Measurements from ENCODE around the gene DNLZ. TPM values are rescaled to one million over a fixed set of nuclear protein-coding genes. Genes with fewer than 3 reads are reported as not detected.
A peak's percentile ranks its signal among the peaks of the same experiment; 100 is the strongest.

The DNLZ gene
- total RNA-seq, 1 experiment from 2014 or later = 26.5 TPM

- H3K4me1 ChIP-seq (ENCODE audit: control insufficient read depth, insufficient read depth, low read length) = peaks cover 9% of the 10 kb centered on the region; the same call in 1 of the 2 replicates
- TF ChIP-seq REST (IDR thresholded peaks at IDR 0.05; ENCODE audit: insufficient read depth in 1 of 2, low read depth in 2 of 2, low read length in 1 of 2) = 0 out of 4 replicates have a peak, but pooled peaks of 1 of the 2 experiments have one; percentile 30
- TF ChIP-seq, protein P1, sequence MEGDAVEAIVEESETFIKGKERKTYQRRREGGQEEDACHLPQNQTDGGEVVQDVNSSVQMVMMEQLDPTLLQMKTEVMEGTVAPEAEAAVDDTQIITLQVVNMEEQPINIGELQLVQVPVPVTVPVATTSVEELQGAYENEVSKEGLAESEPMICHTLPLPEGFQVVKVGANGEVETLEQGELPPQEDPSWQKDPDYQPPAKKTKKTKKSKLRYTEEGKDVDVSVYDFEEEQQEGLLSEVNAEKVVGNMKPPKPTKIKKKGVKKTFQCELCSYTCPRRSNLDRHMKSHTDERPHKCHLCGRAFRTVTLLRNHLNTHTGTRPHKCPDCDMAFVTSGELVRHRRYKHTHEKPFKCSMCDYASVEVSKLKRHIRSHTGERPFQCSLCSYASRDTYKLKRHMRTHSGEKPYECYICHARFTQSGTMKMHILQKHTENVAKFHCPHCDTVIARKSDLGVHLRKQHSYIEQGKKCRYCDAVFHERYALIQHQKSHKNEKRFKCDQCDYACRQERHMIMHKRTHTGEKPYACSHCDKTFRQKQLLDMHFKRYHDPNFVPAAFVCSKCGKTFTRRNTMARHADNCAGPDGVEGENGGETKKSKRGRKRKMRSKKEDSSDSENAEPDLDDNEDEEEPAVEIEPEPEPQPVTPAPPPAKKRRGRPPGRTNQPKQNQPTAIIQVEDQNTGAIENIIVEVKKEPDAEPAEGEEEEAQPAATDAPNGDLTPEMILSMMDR (IDR thresholded peaks at IDR 0.05) = peak; percentile 95
- TF ChIP-seq SIN3A (IDR thresholded peaks at IDR 0.05; ENCODE audit: borderline replicate concordance, insufficient read depth, low read depth, low read length) = peak; percentile 65; the same call in 1 of the 2 replicates
- TF ChIP-seq TCF7L2 (IDR thresholded peaks at IDR 0.05; ENCODE audit: low read depth, low read length) = peak; percentile 97
- TF ChIP-seq POLR2AphosphoS5 (IDR thresholded peaks at IDR 0.05; ENCODE audit: low read depth, low read length) = peak; percentile 65
- no TSS peak for BruUV-seq (replicated peaks)
- peak within 1 kb of the TSS; percentile 76 to 79 for H3K4me3 ChIP-seq (ENCODE audit: low read depth in 2 of 2, low read length in 2 of 2)
- H3K27me3 ChIP-seq (ENCODE audit: control insufficient read depth, insufficient read depth, low read length) = no peaks in the 10 kb centered on the region
- intact Hi-C loops (cut with micrococcal nuclease; ENCODE audit: unreplicated experiment) (no loop called here), in situ Hi-C loops (cut with HindIII; ENCODE audit: low pct_unique_long_range_greater_than_20kb, low sequenced_read_pairs) (no loop called here)
- ChIA-PET CTCF (interaction anchor here (0.6 to 0.7 kb wide), 2 partner anchors 55 to 61 kb away, joined by 3 read pairs; no protein-coding TSS in a partner anchor), POLR2A (no interaction called here)
- peaks cover 2% of the 10 kb centered on the region for H3K36me3 ChIP-seq (ENCODE audit: control insufficient read depth, insufficient read depth, low read length)
- peak; percentile 17 for DNase-seq (ENCODE audit: low read depth, low spot score)
- H3K9me3 ChIP-seq (ENCODE audit: control insufficient read depth, insufficient read depth, low read depth, low read length) = no peaks in the 10 kb centered on the region
- H3K27ac ChIP-seq (ENCODE audit: low read length) = peak within 1 kb of the TSS; percentile 74
- peak; percentile 92 for ATAC-seq
Observed at GRCh38 chr9:136400038-136400834, 36.7 kb upstream of the DNLZ start, which contains the start of gene SNAPC4. Gene SNAPC4 (minus strand): TSS chr9:136400170. CDS start chr9:136398428, 1,742 bp downstream.

GRCh38 chr9:136399176-136400037, 35.9 kb upstream of the DNLZ start:
- Histone ChIP-seq H3K4me3 (ENCODE audit: low read depth in 2 of 2, low read length in 2 of 2) (peak overlapping the region; percentile 76 to 79), H3K27ac (ENCODE audit: low read length) (peak overlapping the region; percentile 74), H3K27me3 (ENCODE audit: control insufficient read depth, insufficient read depth, low read length) (no peaks in the 10 kb centered on the region), H3K4me1 (ENCODE audit: control insufficient read depth, insufficient read depth, low read length) (peaks cover 9% of the 10 kb centered on the region; the same call in 1 of the 2 replicates), H3K36me3 (ENCODE audit: control insufficient read depth, insufficient read depth, low read length) (peaks cover under 1% of the 10 kb centered on the region), H3K9me3 (ENCODE audit: control insufficient read depth, insufficient read depth, low read depth, low read length) (no peaks in the 10 kb centered on the region)
- no peak for TF ChIP-seq TCF7L2 (IDR thresholded peaks at IDR 0.05; ENCODE audit: low read depth, low read length)
- TF ChIP-seq, protein P1 (IDR thresholded peaks at IDR 0.05) = no peak
- no peak for TF ChIP-seq SIN3A (IDR thresholded peaks at IDR 0.05; ENCODE audit: borderline replicate concordance, insufficient read depth, low read depth, low read length)
- no peak for TF ChIP-seq POLR2AphosphoS5 (IDR thresholded peaks at IDR 0.05; ENCODE audit: low read depth, low read length)
- no peak for TF ChIP-seq REST (IDR thresholded peaks at IDR 0.05; ENCODE audit: insufficient read depth in 1 of 2, low read depth in 2 of 2, low read length in 1 of 2)
- intact Hi-C loops (cut with micrococcal nuclease; ENCODE audit: unreplicated experiment) = no loop called here
- POLR2A ChIA-PET = no interaction called here
- in situ Hi-C loops (cut with HindIII; ENCODE audit: low pct_unique_long_range_greater_than_20kb, low sequenced_read_pairs) = no loop called here
- no TSS peak for BruUV-seq (replicated peaks)
- CTCF ChIA-PET = no interaction called here
- DNase-seq (ENCODE audit: low read depth, low spot score) (no peak), ATAC-seq (peak; percentile 15)
